Mucosa of stomach (tissue), 1 donor: ENCODE data around the gene RAD18.

ENCODE experiments used
- H3K27me3 ChIP-seq: one replicate; pipeline ENCODE4 v1.7.0; 2013; ENCODE audit warnings: mild to moderate bottlenecking, low read length; ENCODE audit not compliant: control insufficient read depth, insufficient read depth
- H3K36me3 ChIP-seq: one replicate; pipeline ENCODE4 v1.7.0; 2013; ENCODE audit warnings: low read length; ENCODE audit not compliant: control insufficient read depth, insufficient read depth
- H3K4me1 ChIP-seq: one replicate; pipeline ENCODE4 v1.7.0; 2013; ENCODE audit warnings: mild to moderate bottlenecking, low read length; ENCODE audit not compliant: control insufficient read depth, insufficient read depth
- H3K4me3 ChIP-seq: one replicate; pipeline ENCODE4 v1.7.0; 2013; ENCODE audit warnings: low read length
- H3K9ac ChIP-seq: one replicate; pipeline ENCODE4 v1.7.0; 2013; ENCODE audit warnings: mild to moderate bottlenecking, low read length, moderate library complexity
- H3K9me3 ChIP-seq: one replicate; pipeline ENCODE4 v1.7.0; 2013; ENCODE audit warnings: mild to moderate bottlenecking, low read length, moderate library complexity; ENCODE audit not compliant: control insufficient read depth
- donor health status: Pancreatic carcinoma.

The RAD18 gene

DNA sequence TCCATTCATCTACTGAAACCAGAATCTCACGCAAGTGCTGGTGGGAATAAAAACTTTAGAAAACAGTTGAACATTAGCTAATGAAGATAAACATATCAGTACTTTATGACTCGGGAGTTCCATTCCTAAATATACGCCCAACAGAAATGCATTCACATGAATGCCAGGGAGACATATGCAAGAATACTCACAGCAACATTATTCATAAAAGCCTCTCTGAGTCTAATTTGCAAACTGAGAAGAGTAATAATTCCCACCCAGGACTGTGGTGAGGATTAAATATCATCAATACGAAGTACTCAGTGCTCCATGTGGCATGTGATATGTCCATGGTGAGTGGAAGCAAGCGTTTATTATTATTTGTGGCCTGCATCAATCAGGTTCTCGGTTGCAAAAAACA, 128.3 kb downstream of the RAD18 start:
- Histone ChIP-seq H3K27me3 (no peaks in the 10 kb centered on the region), H3K4me1 (no peaks in the 10 kb centered on the region), H3K4me3 (no peak overlapping the region), H3K36me3 (no peaks in the 10 kb centered on the region), H3K9ac (no peak overlapping the region), H3K9me3 (no peaks in the 10 kb centered on the region)

DNA sequence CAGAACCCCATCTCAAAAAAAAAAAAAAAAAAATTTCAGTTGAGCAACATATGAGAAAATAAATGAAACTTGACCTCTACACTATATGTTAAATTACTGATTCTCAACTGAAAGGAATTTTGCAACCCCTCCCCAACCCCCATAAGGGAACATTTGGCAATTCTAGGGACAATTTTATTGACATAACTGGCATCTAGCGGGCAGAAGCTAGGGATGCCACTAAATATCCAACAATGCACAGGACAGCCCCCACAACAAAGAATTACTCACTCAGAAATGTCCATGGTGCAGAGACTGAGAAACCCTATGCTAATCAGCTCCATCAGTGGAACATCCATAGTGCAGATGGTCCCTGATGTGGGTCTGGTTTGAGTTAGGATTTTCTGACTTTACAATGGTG, 135.6 kb downstream of the RAD18 start:
- no peaks in the 10 kb centered on the region for H3K9me3 ChIP-seq
- H3K4me1 ChIP-seq: no peaks in the 10 kb centered on the region
- H3K9ac ChIP-seq: no peak overlapping the region
- H3K36me3 ChIP-seq: no peaks in the 10 kb centered on the region
- H3K27me3 ChIP-seq: no peaks in the 10 kb centered on the region
- H3K4me3 ChIP-seq: no peak overlapping the region
